B cell (primary cell): ENCODE results near the gene ZDHHC14.

Experiments
- CTCF ChIP-seq: fragments of 200-600 bp; IDR thresholded peaks from one replicate; pipeline ENCODE4 v1.8.0; 2022; ENCODE audit warnings: antibody characterized with exemption, mild to moderate bottlenecking
- EZH2 ChIP-seq: IDR thresholded peaks from 2 replicates; pipeline ENCODE4 v1.6.1; 2012; ENCODE audit warnings: borderline replicate concordance, low read depth, mild to moderate bottlenecking, moderate library complexity, low read length; ENCODE audit not compliant: insufficient read depth, poor library complexity, severe bottlenecking

GRCh38 chr6:157563611-157564284 is 182.8 kb downstream of the ZDHHC14 start:
- TF ChIP-seq CTCF (no peak), EZH2 (no peak)
